Measurements from ENCODE around the gene TWNK.
"Not testable (repeated sequence)": the region's sequence is repeated elsewhere in the genome, so short reads cannot be mapped to it uniquely, and the experiment has no call there.

DNA sequence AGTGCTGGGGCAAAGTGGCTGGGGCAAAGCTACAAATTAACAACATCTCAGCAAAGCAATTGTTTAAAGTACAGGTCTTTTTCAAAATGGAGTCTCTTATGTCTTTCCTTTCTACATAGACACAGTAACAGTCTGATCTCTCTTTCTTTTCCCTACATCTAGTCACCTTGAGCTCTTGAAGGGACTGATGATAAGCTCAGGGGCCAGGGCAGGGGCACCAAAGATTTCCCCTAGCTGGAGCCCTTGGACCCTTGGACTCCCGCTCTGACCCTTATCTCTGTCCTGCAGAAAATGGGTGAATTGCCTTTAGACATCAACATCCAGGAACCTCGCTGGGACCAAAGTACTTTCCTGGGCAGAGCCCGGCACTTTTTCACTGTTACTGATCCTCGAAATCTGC is 47.1 kb downstream of the TWNK start:
- TF ChIP-seq, protein P1, sequence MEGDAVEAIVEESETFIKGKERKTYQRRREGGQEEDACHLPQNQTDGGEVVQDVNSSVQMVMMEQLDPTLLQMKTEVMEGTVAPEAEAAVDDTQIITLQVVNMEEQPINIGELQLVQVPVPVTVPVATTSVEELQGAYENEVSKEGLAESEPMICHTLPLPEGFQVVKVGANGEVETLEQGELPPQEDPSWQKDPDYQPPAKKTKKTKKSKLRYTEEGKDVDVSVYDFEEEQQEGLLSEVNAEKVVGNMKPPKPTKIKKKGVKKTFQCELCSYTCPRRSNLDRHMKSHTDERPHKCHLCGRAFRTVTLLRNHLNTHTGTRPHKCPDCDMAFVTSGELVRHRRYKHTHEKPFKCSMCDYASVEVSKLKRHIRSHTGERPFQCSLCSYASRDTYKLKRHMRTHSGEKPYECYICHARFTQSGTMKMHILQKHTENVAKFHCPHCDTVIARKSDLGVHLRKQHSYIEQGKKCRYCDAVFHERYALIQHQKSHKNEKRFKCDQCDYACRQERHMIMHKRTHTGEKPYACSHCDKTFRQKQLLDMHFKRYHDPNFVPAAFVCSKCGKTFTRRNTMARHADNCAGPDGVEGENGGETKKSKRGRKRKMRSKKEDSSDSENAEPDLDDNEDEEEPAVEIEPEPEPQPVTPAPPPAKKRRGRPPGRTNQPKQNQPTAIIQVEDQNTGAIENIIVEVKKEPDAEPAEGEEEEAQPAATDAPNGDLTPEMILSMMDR (conservative IDR thresholded peaks at IDR 0.05; ENCODE audit: low read depth, low read length) = not testable (repeated sequence)
- not testable (repeated sequence) for TF ChIP-seq FOS (IDR thresholded peaks at IDR 0.05; ENCODE audit: low read depth, low read length); MXI1 (IDR thresholded peaks at IDR 0.05; ENCODE audit: borderline replicate concordance, low read depth, low read length); CEBPB (IDR thresholded peaks at IDR 0.05; ENCODE audit: low read depth, low read length); MAZ (IDR thresholded peaks at IDR 0.05; ENCODE audit: borderline replicate concordance, low read depth, low read length); BHLHE40 (IDR thresholded peaks at IDR 0.05; ENCODE audit: low read depth, low read length); SMC3 (IDR thresholded peaks at IDR 0.05; ENCODE audit: low read depth, low read length)
- TF ChIP-seq, protein P2, sequence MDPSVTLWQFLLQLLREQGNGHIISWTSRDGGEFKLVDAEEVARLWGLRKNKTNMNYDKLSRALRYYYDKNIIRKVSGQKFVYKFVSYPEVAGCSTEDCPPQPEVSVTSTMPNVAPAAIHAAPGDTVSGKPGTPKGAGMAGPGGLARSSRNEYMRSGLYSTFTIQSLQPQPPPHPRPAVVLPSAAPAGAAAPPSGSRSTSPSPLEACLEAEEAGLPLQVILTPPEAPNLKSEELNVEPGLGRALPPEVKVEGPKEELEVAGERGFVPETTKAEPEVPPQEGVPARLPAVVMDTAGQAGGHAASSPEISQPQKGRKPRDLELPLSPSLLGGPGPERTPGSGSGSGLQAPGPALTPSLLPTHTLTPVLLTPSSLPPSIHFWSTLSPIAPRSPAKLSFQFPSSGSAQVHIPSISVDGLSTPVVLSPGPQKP (IDR thresholded peaks at IDR 0.05; ENCODE audit: borderline replicate concordance, low read depth, low read length) = not testable (repeated sequence)
